ENCODE data around the gene PRIMA1. TPM values are rescaled to one million over a fixed set of nuclear protein-coding genes. Genes with fewer than 3 reads are reported as not detected.

PRIMA1 gene
- polyA plus RNA-seq, 1 experiment, result not detected

- Histone ChIP-seq H3K27me3 (ENCODE audit: control insufficient read depth, insufficient read depth, low read length) (no peaks in the 10 kb centered on the region), H3K4me3 (ENCODE audit: low read depth, low read length) (no peak overlapping the region), H3K36me3 (ENCODE audit: control insufficient read depth, insufficient read depth, low read length) (no peaks in the 10 kb centered on the region)
- POLR2A ChIA-PET, result no interaction called here
- no peak for TF ChIP-seq CTCF (IDR thresholded peaks at IDR 0.05; ENCODE audit: insufficient read depth, low read depth, low read length)
- no peak for DNase-seq (ENCODE audit: low read depth)
- CTCF ChIA-PET, result no interaction called here
These were observed 68.0 kb downstream of the PRIMA1 start for GRCh38 chr14:93720076-93720815.

- no peak for TF ChIP-seq CTCF (IDR thresholded peaks at IDR 0.05; ENCODE audit: insufficient read depth, low read depth, low read length)
- Histone ChIP-seq H3K27me3 (ENCODE audit: control insufficient read depth, insufficient read depth, low read length) (no peaks in the 10 kb centered on the region), H3K36me3 (ENCODE audit: control insufficient read depth, insufficient read depth, low read length) (no peaks in the 10 kb centered on the region), H3K4me3 (ENCODE audit: low read depth, low read length) (no peak overlapping the region)
- ChIA-PET POLR2A (no interaction called here), CTCF (no interaction called here)
- DNase-seq (ENCODE audit: low read depth), result no peak
These were observed 69.0 kb downstream of the PRIMA1 start for GRCh38 chr14:93719256-93719655.

DNA sequence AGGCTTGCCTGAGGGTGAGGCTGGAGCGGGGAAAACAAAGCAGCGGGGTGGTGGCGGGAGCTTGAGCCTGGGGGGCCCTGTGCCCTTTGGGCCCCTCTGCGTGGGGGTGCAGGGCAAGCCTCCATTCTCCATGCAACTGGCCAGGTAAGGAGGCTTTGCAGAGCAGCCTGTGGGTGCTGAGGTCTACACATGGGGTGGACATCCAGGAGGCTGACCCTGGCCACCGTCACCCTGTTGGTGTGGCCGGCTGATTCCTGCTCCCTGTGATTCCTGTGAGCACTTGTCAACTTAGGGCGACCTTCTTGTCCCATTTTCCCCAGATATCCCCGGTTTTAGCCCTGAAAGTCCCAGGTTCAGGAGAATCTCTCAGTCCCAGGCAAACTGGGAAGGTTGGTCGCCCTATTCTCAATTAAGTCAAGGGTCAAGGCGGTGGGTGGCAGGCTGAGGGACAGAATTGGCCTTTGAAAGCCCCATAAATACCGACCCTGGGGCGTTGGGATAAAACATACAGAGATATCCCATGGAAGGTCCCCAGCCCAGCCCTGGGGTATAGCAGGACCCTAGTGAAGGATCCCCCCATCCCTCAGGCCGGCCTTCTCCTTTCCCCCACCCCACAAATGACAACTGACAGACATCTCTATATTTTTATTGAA is 70.5 kb downstream of the PRIMA1 start:
- no peak for TF ChIP-seq CTCF (IDR thresholded peaks at IDR 0.05; ENCODE audit: insufficient read depth, low read depth, low read length)
- H3K36me3 ChIP-seq (ENCODE audit: control insufficient read depth, insufficient read depth, low read length), result no peaks in the 10 kb centered on the region
- H3K27me3 ChIP-seq (ENCODE audit: control insufficient read depth, insufficient read depth, low read length), result no peaks in the 10 kb centered on the region
- DNase-seq (ENCODE audit: low read depth), result no peak
- ChIA-PET CTCF (interaction anchor here (1.6 kb wide), 1 partner anchor 10 kb away, joined by 5 read pairs; no protein-coding TSS in a partner anchor), POLR2A (no interaction called here)
- H3K4me3 ChIP-seq (ENCODE audit: low read depth, low read length), result no peak overlapping the region

DNA sequence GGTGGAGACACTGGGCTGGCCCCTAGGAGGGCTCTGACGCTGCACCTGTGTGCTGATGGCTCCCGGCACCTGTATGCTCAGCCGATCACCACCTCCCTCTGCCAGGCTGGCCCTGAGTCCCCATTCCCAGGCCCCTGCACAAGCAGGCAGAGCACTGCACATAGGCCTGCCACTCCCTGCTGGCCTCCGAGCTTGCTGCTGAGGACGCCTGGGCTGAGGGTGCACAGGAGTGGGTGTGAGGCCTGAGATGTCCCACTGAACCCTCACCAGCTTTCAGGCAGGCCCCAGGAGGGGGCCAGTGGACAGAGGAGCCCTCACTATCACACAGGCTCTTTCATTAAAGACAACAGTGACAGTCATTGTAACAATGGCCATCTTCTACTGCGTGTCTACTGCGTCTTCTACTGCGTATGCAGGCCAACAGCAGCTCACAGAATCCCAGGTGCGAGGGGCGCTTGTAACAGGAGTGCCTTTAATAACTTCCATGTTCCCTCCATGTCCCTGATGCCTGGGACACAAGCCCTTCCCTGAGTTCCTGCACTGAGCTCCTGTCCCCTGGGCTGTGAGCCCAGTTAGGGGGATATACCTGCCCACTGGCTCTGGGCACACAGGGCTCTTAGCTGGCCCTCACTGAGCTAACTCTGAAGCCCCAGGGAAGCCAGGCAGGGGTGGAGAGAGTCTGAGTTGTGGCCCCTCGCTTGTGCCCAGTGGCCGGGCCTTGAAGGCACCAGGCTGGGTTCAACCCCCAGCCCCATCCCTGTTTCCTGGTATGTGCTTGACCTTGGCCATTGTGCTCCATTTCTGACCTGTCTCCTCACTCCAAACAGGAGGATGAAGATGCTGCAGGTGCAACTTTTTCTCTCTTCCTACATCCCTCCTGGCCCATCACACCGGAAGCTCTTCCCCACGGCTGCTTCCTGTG is 71.3 kb downstream of the PRIMA1 start:
- Histone ChIP-seq H3K36me3 (ENCODE audit: control insufficient read depth, insufficient read depth, low read length) (no peaks in the 10 kb centered on the region), H3K27me3 (ENCODE audit: control insufficient read depth, insufficient read depth, low read length) (no peaks in the 10 kb centered on the region), H3K4me3 (ENCODE audit: low read depth, low read length) (no peak overlapping the region)
- POLR2A ChIA-PET, result no interaction called here
- CTCF ChIA-PET, result interaction anchor here (1.2 to 1.6 kb wide), 2 partner anchors 10 to 17 kb away, joined by 3 to 5 read pairs; no protein-coding TSS in a partner anchor
- no peak for DNase-seq (ENCODE audit: low read depth)
- TF ChIP-seq CTCF (IDR thresholded peaks at IDR 0.05; ENCODE audit: insufficient read depth, low read depth, low read length), result no peak
